Mammary epithelial cell (primary cell): ENCODE data around the gene MRPL41.

Source experiments
- CTCF ChIP-seq, 2 donors: IDR thresholded peaks in 1 of 2; conservative IDR thresholded peaks in 1 of 2; 2 replicates each; pipeline ENCODE4 v1.5.1; 2011 to 2012; ENCODE audit warnings: inconsistent platforms in 2 of 2, low read length in 2 of 2, mild to moderate bottlenecking in 2 of 2, control low read depth in 1 of 2, low read depth in 1 of 2; ENCODE audit not compliant: insufficient read depth in 1 of 2; ENCODE audit errors: extremely low read depth in 1 of 2
- EZH2 ChIP-seq: IDR thresholded peaks from 2 replicates; pipeline ENCODE4 v1.6.1; 2012; ENCODE audit warnings: low read length, inconsistent platforms, borderline replicate concordance

GRCh38 chr9:137524161-137524980, 27.3 kb upstream of the MRPL41 start:
- TF ChIP-seq CTCF (conservative IDR thresholded peaks at IDR 0.05 in 1 of 2, IDR thresholded peaks at IDR 0.05 in 1 of 2; ENCODE audit: extremely low read depth in 1 of 2, insufficient read depth in 1 of 2, low read depth in 1 of 2, low read length in 2 of 2), result no peak
- TF ChIP-seq EZH2, result no peak
